Kidney epithelial cell (primary cell): ENCODE data around the gene SORCS1. TPM values are rescaled to one million over a fixed set of nuclear protein-coding genes. Genes with fewer than 3 reads are reported as not detected.

Experiments used
- DNase-seq: peaks from one replicate; pipeline ENCODE4 v3.0.0-alpha.2; 2010; ENCODE audit warnings: low read depth
- H3K27me3 ChIP-seq: 2 replicates; pipeline ENCODE4 v1.6.0; 2011; ENCODE audit warnings: low read length; ENCODE audit not compliant: control insufficient read depth, insufficient read depth
- H3K36me3 ChIP-seq: 2 replicates; pipeline ENCODE4 v1.5.1; 2011; ENCODE audit warnings: low read length; ENCODE audit not compliant: control insufficient read depth, insufficient read depth
- H3K4me3 ChIP-seq: 2 replicates; pipeline ENCODE4 v1.5.1; 2011; ENCODE audit warnings: low read depth, mild to moderate bottlenecking, control low read depth, low read length
- CTCF ChIP-seq: IDR thresholded peaks from 2 replicates; pipeline ENCODE4 v1.5.1; 2011; ENCODE audit warnings: mild to moderate bottlenecking, moderate library complexity, low read length, control low read depth, inconsistent platforms; ENCODE audit not compliant: insufficient read depth, poor library complexity, severe bottlenecking
- total RNA-seq: library from RNA; depleted of rRNA; stranded (reverse); fragments of >200 nt; gene quantifications from 2 replicates; pipeline ENCODE4 v1.2.3, GENCODE V29; 2015

SORCS1 gene
- total RNA-seq, 1 donor from 2014 or later, result 2.3 TPM

- TF ChIP-seq CTCF, result no peak
- DNase-seq, result no peak
- Histone ChIP-seq H3K36me3 (no peaks in the 10 kb centered on the region), H3K27me3 (no peaks in the 10 kb centered on the region), H3K4me3 (no peak overlapping the region)
Observed at GRCh38 chr10:106573106-106573505, 591.4 kb downstream of the SORCS1 start.

GRCh38 chr10:106571192-106571946 lies 593.1 kb downstream of the SORCS1 start:
- H3K36me3 ChIP-seq, result no peaks in the 10 kb centered on the region
- H3K27me3 ChIP-seq, result no peaks in the 10 kb centered on the region
- DNase-seq, result no peak
- no peak overlapping the region for H3K4me3 ChIP-seq
- peak; percentile 48 for TF ChIP-seq CTCF

- DNase-seq, result no peak
- TF ChIP-seq CTCF, result no peak
- H3K4me3 ChIP-seq, result no peak overlapping the region
- no peaks in the 10 kb centered on the region for H3K27me3 ChIP-seq
- H3K36me3 ChIP-seq, result no peaks in the 10 kb centered on the region
Observed at GRCh38 chr10:106570268-106570667, 594.2 kb downstream of the SORCS1 start.

GRCh38 chr10:106567629-106568028 lies 596.9 kb downstream of the SORCS1 start:
- no peak overlapping the region for H3K4me3 ChIP-seq
- no peaks in the 10 kb centered on the region for H3K27me3 ChIP-seq
- TF ChIP-seq CTCF, result no peak
- no peak for DNase-seq
- no peaks in the 10 kb centered on the region for H3K36me3 ChIP-seq

- H3K27me3 ChIP-seq, result no peaks in the 10 kb centered on the region
- no peaks in the 10 kb centered on the region for H3K36me3 ChIP-seq
- no peak overlapping the region for H3K4me3 ChIP-seq
- no peak for TF ChIP-seq CTCF
- no peak for DNase-seq
Observed at GRCh38 chr10:106566873-106567272, 597.6 kb downstream of the SORCS1 start.

- no peak for DNase-seq
- no peak for TF ChIP-seq CTCF
- no peaks in the 10 kb centered on the region for H3K27me3 ChIP-seq
- no peaks in the 10 kb centered on the region for H3K36me3 ChIP-seq
- no peak overlapping the region for H3K4me3 ChIP-seq
Observed at GRCh38 chr10:106565546-106565945, 599.0 kb downstream of the SORCS1 start.
